H9 (cell line): Measurements from ENCODE around the gene EGLN1. TPM values are rescaled to one million over a fixed set of nuclear protein-coding genes. Genes with fewer than 3 reads are reported as not detected.

Experiments
- DNase-seq: peaks from one replicate; pipeline ENCODE4 v3.0.0-alpha.2; 2017
- H2AFZ ChIP-seq: one replicate; pipeline ENCODE4 v1.6.1; 2013; ENCODE audit warnings: mild to moderate bottlenecking, low read length, control low read depth, moderate library complexity
- H2AK5ac ChIP-seq: 2 replicates; pipeline ENCODE4 v1.6.1; 2013; ENCODE audit warnings: low read length, control low read depth, mixed read lengths; ENCODE audit not compliant: insufficient read length
- H2BK120ac ChIP-seq: one replicate; pipeline ENCODE4 v1.6.1; 2013; ENCODE audit warnings: low read depth, mild to moderate bottlenecking, low read length, control low read depth, inconsistent platforms; ENCODE audit not compliant: poor library complexity, severe bottlenecking
- H2BK12ac ChIP-seq: 2 replicates; pipeline ENCODE4 v1.6.1; 2013; ENCODE audit warnings: low read length, control low read depth, mixed read lengths, low read depth; ENCODE audit not compliant: insufficient read length
- H2BK15ac ChIP-seq: 2 replicates; pipeline ENCODE4 v1.6.1; 2013; ENCODE audit warnings: low read depth, low read length, control low read depth
- H2BK20ac ChIP-seq: one replicate; pipeline ENCODE4 v1.6.1; 2013; ENCODE audit warnings: low read depth, mild to moderate bottlenecking, low read length, control low read depth, inconsistent platforms; ENCODE audit not compliant: poor library complexity, severe bottlenecking
- H2BK5ac ChIP-seq: 2 replicates; pipeline ENCODE4 v1.6.1; 2013; ENCODE audit warnings: low read length, control low read depth, mixed read lengths; ENCODE audit not compliant: insufficient read length
- H3K14ac ChIP-seq: 2 replicates; pipeline ENCODE4 v1.6.1; 2013; ENCODE audit warnings: low read length, control low read depth; ENCODE audit not compliant: insufficient read depth
- H3K18ac ChIP-seq: 2 replicates; pipeline ENCODE4 v1.6.1; 2013; ENCODE audit warnings: low read depth, mild to moderate bottlenecking, mixed read lengths, low read length, control low read depth; ENCODE audit not compliant: insufficient read length
- H3K23ac ChIP-seq: 2 replicates; pipeline ENCODE4 v1.6.1; 2013; ENCODE audit warnings: low read length, control low read depth, mixed read lengths, low read depth; ENCODE audit not compliant: insufficient read length
- H3K23me2 ChIP-seq: 2 replicates; pipeline ENCODE4 v1.6.1; 2013; ENCODE audit warnings: low read depth, mild to moderate bottlenecking, mixed read lengths, low read length, control low read depth; ENCODE audit not compliant: insufficient read length, poor library complexity, severe bottlenecking
- H3K27ac ChIP-seq: 2 replicates; pipeline ENCODE4 v1.5.1; 2013; ENCODE audit warnings: low read length, control low read depth, mixed read lengths, low read depth; ENCODE audit not compliant: insufficient read length
- H3K27me3 ChIP-seq: 2 replicates; pipeline ENCODE4 v1.6.1; 2013; ENCODE audit warnings: low read length, control low read depth, inconsistent platforms; ENCODE audit not compliant: insufficient read depth
- H3K4ac ChIP-seq: 2 replicates; pipeline ENCODE4 v1.6.1; 2013; ENCODE audit warnings: low read depth, mild to moderate bottlenecking, control low read depth, inconsistent platforms, low read length, moderate library complexity
- H3K4me1 ChIP-seq: 2 replicates; pipeline ENCODE4 v1.6.1; 2013; ENCODE audit warnings: low read length, control low read depth, inconsistent platforms; ENCODE audit not compliant: insufficient read depth
- H3K4me2 ChIP-seq: 2 replicates; pipeline ENCODE4 v1.6.1; 2013; ENCODE audit warnings: low read length, control low read depth, mixed read lengths; ENCODE audit not compliant: insufficient read length, insufficient read depth
- H3K56ac ChIP-seq: 2 replicates; pipeline ENCODE4 v1.6.1; 2013; ENCODE audit warnings: low read depth, mild to moderate bottlenecking, mixed read lengths, low read length, control low read depth; ENCODE audit not compliant: insufficient read length
- H3K79me1 ChIP-seq: 2 replicates; pipeline ENCODE4 v1.6.1; 2013; ENCODE audit warnings: low read depth, mild to moderate bottlenecking, moderate library complexity, low read length, control low read depth, inconsistent platforms; ENCODE audit not compliant: insufficient read depth, poor library complexity, severe bottlenecking
- H3K79me2 ChIP-seq: 2 replicates; pipeline ENCODE4 v1.6.1; 2013; ENCODE audit warnings: low read length, control low read depth, inconsistent platforms; ENCODE audit not compliant: insufficient read depth
- H3K9ac ChIP-seq: 2 replicates; pipeline ENCODE4 v1.6.1; 2013; ENCODE audit warnings: low read length, control low read depth, mixed read lengths; ENCODE audit not compliant: insufficient read length; ENCODE audit errors: extremely low read depth
- H3K9me3 ChIP-seq: one replicate; pipeline ENCODE4 v1.6.1; 2013; ENCODE audit warnings: low read depth, low read length, inconsistent platforms; ENCODE audit not compliant: control insufficient read depth
- H3T11ph ChIP-seq: one replicate; pipeline ENCODE4 v1.6.1; 2013; ENCODE audit warnings: mild to moderate bottlenecking, low read length, control low read depth, inconsistent platforms
- H4K20me1 ChIP-seq: one replicate; pipeline ENCODE4 v1.6.1; 2013; ENCODE audit not compliant: control insufficient read depth, insufficient read length, insufficient read depth
- H4K5ac ChIP-seq: 2 replicates; pipeline ENCODE4 v1.6.1; 2013; ENCODE audit warnings: low read depth, mild to moderate bottlenecking, mixed read lengths, low read length, control low read depth; ENCODE audit not compliant: insufficient read length
- H4K8ac ChIP-seq: replicated peaks from 2 replicates; pipeline ENCODE4 v1.6.1; 2013; ENCODE audit warnings: low read length, control low read depth, mixed read lengths, low read depth; ENCODE audit not compliant: insufficient read length
- H4K91ac ChIP-seq: 2 replicates; pipeline ENCODE4 v1.6.1; 2013; ENCODE audit warnings: low read depth, mild to moderate bottlenecking, moderate library complexity, mixed read lengths, low read length, control low read depth; ENCODE audit not compliant: insufficient read length
- H3K27ac Mint-ChIP-seq, 3 experiments: 2 replicates in 2 of 3; 3 replicates in 1 of 3; pipeline ENCODE4 v1.8.0; 2020 to 2021; ENCODE audit warnings: mixed read lengths in 3 of 3, mild to moderate bottlenecking in 1 of 3, moderate library complexity in 1 of 3
- H3K27me3 Mint-ChIP-seq: 2 replicates; pipeline ENCODE4 v1.8.0; 2021; ENCODE audit warnings: low read depth, mild to moderate bottlenecking, moderate library complexity, mixed read lengths
- H3K36me3 Mint-ChIP-seq, 3 experiments: 2 replicates in 2 of 3; 3 replicates in 1 of 3; pipeline ENCODE4 v1.8.0; 2020 to 2021; ENCODE audit warnings: low read depth in 3 of 3, mixed read lengths in 3 of 3; ENCODE audit not compliant: insufficient read depth in 1 of 3
- H3K4me1 Mint-ChIP-seq, 2 experiments: 2 replicates each; pipeline ENCODE4 v1.8.0; 2020; ENCODE audit warnings: mixed read lengths in 2 of 2
- H3K4me3 Mint-ChIP-seq, 2 experiments: 2 replicates in 1 of 2; 3 replicates in 1 of 2; pipeline ENCODE4 v1.8.0; 2020 to 2021; ENCODE audit warnings: mild to moderate bottlenecking in 2 of 2, mixed read lengths in 2 of 2, moderate library complexity in 1 of 2
- H3K9me3 Mint-ChIP-seq, 2 experiments: 2 replicates in 1 of 2; 3 replicates in 1 of 2; pipeline ENCODE4 v1.8.0; 2020; ENCODE audit warnings: mild to moderate bottlenecking in 2 of 2, mixed read lengths in 2 of 2, moderate library complexity in 1 of 2
- WGBS: extraction: QIAGEN DNeasy Blood & Tissue Kit; methylation state at CpG from one replicate; pipeline ENCODE4 v1.1.7; 2013; ENCODE audit warnings: missing lambda C conversion rate, low lambda C conversion rate, mixed read lengths; ENCODE audit not compliant: insufficient read length; ENCODE audit errors: extremely low coverage; 5-methylcytosine and 5-hydroxymethylcytosine counted together
- total RNA-seq: library from RNA; stranded (reverse); gene quantifications from 2 replicates; pipeline ENCODE4 v1.2.1, GENCODE V29; 2021
- TF ChIP-seq, protein P1 (sequence below): fragments of 200-600 bp; sonication (generic); conservative IDR thresholded peaks from 3 replicates; pipeline ENCODE4 v1.8.0; 2021; ENCODE audit warnings: antibody characterized with exemption, mild to moderate bottlenecking

EGLN1 gene
- total RNA-seq, 1 experiment from 2014 or later, result 8.4 TPM

DNA sequence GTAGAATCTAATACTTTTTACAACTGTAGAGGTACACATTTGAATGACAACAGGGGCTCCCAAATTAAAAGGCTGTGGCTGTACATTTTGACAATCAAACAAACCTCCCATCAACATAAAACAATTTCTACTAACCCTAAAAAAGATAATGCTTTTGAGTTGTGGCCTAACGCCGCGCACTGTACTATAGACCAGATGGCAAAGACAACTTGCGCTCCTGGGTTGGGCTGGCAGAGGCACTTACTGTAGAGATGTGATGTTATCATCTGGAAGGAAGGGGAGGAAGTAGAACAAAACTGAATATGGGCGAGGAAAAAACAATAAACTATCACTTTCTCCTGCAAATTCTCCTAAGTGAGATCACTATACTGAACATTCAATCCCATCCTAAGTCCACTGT is 57.9 kb downstream of the EGLN1 start:
- Histone ChIP-seq H4K20me1 (no peaks in the 10 kb centered on the region), H4K91ac (no peak overlapping the region), H2AFZ (no peak overlapping the region), H3K14ac (no peak overlapping the region), H2BK20ac (no peak overlapping the region), H2BK5ac (no peak overlapping the region), H3K23me2 (no peaks in the 10 kb centered on the region), H3K9me3 (no peaks in the 10 kb centered on the region), H3K79me2 (no peaks in the 10 kb centered on the region), H3K4me1 (no peaks in the 10 kb centered on the region), H3K18ac (no peak overlapping the region), H3K4me2 (no peak overlapping the region), H2BK12ac (no peak overlapping the region), H3K23ac (no peak overlapping the region), H3K79me1 (no peaks in the 10 kb centered on the region), H3K27ac (no peak overlapping the region), H3K4ac (no peak overlapping the region), H4K5ac (no peak overlapping the region), H3K27me3 (no peaks in the 10 kb centered on the region), H3K56ac (no peak overlapping the region), H3T11ph (no peak overlapping the region), H3K9ac (no peak overlapping the region), H2AK5ac (no peak overlapping the region), H2BK15ac (no peak overlapping the region), H4K8ac (no peak overlapping the region), H2BK120ac (no peak overlapping the region)
- H3K36me3 Mint-ChIP-seq, result peaks cover 0 to 11% (median 0%) of the 10 kb centered on the region in 3 experiments; a peak in 1 of 7 replicates
- H3K4me1 Mint-ChIP-seq, result no peaks in the 10 kb centered on the region
- no CpG with 5 or more reads among the region's 5 CpGs for WGBS
- no peak overlapping the region for H3K27ac Mint-ChIP-seq
- TF ChIP-seq, protein P1, sequence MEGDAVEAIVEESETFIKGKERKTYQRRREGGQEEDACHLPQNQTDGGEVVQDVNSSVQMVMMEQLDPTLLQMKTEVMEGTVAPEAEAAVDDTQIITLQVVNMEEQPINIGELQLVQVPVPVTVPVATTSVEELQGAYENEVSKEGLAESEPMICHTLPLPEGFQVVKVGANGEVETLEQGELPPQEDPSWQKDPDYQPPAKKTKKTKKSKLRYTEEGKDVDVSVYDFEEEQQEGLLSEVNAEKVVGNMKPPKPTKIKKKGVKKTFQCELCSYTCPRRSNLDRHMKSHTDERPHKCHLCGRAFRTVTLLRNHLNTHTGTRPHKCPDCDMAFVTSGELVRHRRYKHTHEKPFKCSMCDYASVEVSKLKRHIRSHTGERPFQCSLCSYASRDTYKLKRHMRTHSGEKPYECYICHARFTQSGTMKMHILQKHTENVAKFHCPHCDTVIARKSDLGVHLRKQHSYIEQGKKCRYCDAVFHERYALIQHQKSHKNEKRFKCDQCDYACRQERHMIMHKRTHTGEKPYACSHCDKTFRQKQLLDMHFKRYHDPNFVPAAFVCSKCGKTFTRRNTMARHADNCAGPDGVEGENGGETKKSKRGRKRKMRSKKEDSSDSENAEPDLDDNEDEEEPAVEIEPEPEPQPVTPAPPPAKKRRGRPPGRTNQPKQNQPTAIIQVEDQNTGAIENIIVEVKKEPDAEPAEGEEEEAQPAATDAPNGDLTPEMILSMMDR, result no peak
- H3K27me3 Mint-ChIP-seq, result no peaks in the 10 kb centered on the region
- H3K4me3 Mint-ChIP-seq, result no peak overlapping the region
- DNase-seq, result no peak
- H3K9me3 Mint-ChIP-seq, result no peaks in the 10 kb centered on the region
